ENCODE measurements around the gene IZUMO1R. TPM values are rescaled to one million over a fixed set of nuclear protein-coding genes. Genes with fewer than 3 reads are reported as not detected.

The IZUMO1R gene
- total RNA-seq, 1 experiment from 2014 or later, result not detected

- no CpG with 5 or more reads among the region's 3 CpGs for WGBS (ENCODE audit: extremely low coverage, insufficient read length, low lambda C conversion rate)
- H3K9ac ChIP-seq (ENCODE audit: extremely low read depth, insufficient read length, low read length), result no peak overlapping the region
- no peak overlapping the region for H3K27ac Mint-ChIP-seq
- TF ChIP-seq, protein P1, sequence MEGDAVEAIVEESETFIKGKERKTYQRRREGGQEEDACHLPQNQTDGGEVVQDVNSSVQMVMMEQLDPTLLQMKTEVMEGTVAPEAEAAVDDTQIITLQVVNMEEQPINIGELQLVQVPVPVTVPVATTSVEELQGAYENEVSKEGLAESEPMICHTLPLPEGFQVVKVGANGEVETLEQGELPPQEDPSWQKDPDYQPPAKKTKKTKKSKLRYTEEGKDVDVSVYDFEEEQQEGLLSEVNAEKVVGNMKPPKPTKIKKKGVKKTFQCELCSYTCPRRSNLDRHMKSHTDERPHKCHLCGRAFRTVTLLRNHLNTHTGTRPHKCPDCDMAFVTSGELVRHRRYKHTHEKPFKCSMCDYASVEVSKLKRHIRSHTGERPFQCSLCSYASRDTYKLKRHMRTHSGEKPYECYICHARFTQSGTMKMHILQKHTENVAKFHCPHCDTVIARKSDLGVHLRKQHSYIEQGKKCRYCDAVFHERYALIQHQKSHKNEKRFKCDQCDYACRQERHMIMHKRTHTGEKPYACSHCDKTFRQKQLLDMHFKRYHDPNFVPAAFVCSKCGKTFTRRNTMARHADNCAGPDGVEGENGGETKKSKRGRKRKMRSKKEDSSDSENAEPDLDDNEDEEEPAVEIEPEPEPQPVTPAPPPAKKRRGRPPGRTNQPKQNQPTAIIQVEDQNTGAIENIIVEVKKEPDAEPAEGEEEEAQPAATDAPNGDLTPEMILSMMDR (conservative IDR thresholded peaks at IDR 0.05), result no peak
- H3K23ac ChIP-seq (ENCODE audit: insufficient read length, low read depth, low read length), result no peak overlapping the region
- no peak overlapping the region for H3K4me2 ChIP-seq (ENCODE audit: insufficient read depth, insufficient read length, low read length)
- no peak overlapping the region for H3K4me3 Mint-ChIP-seq
- H3K18ac ChIP-seq (ENCODE audit: insufficient read length, low read depth, low read length), result no peak overlapping the region
- H3K79me2 ChIP-seq (ENCODE audit: insufficient read depth, low read length), result no peaks in the 10 kb centered on the region
- no peaks in the 10 kb centered on the region for H3K9me3 ChIP-seq (ENCODE audit: control insufficient read depth, low read depth, low read length)
- no peak overlapping the region for H3K27ac ChIP-seq (ENCODE audit: insufficient read length, low read depth, low read length)
- H3K56ac ChIP-seq (ENCODE audit: insufficient read length, low read depth, low read length), result no peak overlapping the region
- H3K27me3 Mint-ChIP-seq (ENCODE audit: low read depth), result peaks cover 3% of the 10 kb centered on the region
- H3K79me1 ChIP-seq (ENCODE audit: insufficient read depth, low read depth, low read length, poor library complexity, severe bottlenecking), result no peaks in the 10 kb centered on the region
- H4K5ac ChIP-seq (ENCODE audit: insufficient read length, low read depth, low read length), result no peak overlapping the region
- no peak overlapping the region for H3K4ac ChIP-seq (ENCODE audit: low read depth, low read length)
- H3K23me2 ChIP-seq (ENCODE audit: insufficient read length, low read depth, low read length, poor library complexity, severe bottlenecking), result no peaks in the 10 kb centered on the region
- no peaks in the 10 kb centered on the region for H3K4me1 Mint-ChIP-seq
- no peaks in the 10 kb centered on the region for H3K27me3 ChIP-seq (ENCODE audit: insufficient read depth, low read length)
- no peak overlapping the region for H3K14ac ChIP-seq (ENCODE audit: insufficient read depth, low read length)
- no peak for DNase-seq
- H4K8ac ChIP-seq (replicated peaks; ENCODE audit: insufficient read length, low read depth, low read length), result no peak overlapping the region
- H3K36me3 Mint-ChIP-seq (ENCODE audit: insufficient read depth in 1 of 3, low read depth in 3 of 3), result no peaks in the 10 kb centered on the region
- no peak overlapping the region for H2BK120ac ChIP-seq (ENCODE audit: low read depth, low read length, poor library complexity, severe bottlenecking)
- H2BK15ac ChIP-seq (ENCODE audit: low read depth, low read length), result no peak overlapping the region
- no peak overlapping the region for H2AFZ ChIP-seq (ENCODE audit: low read length)
- no peak overlapping the region for H2BK12ac ChIP-seq (ENCODE audit: insufficient read length, low read depth, low read length)
- no peaks in the 10 kb centered on the region for H3K4me1 ChIP-seq (ENCODE audit: insufficient read depth, low read length)
- H4K91ac ChIP-seq (ENCODE audit: insufficient read length, low read depth, low read length), result no peak overlapping the region
- H3T11ph ChIP-seq (ENCODE audit: low read length), result no peak overlapping the region
- H4K20me1 ChIP-seq (ENCODE audit: control insufficient read depth, insufficient read depth, insufficient read length), result no peaks in the 10 kb centered on the region
- no peak overlapping the region for H2AK5ac ChIP-seq (ENCODE audit: insufficient read length, low read length)
- H3K9me3 Mint-ChIP-seq, result no peaks in the 10 kb centered on the region
- no peak overlapping the region for H2BK5ac ChIP-seq (ENCODE audit: insufficient read length, low read length)
- H2BK20ac ChIP-seq (ENCODE audit: low read depth, low read length, poor library complexity, severe bottlenecking), result no peak overlapping the region
Observed at GRCh38 chr11:94322501-94322900, 18.1 kb downstream of the IZUMO1R start.

Data from H9 (cell line).